IPS-18c (cell line): ENCODE results near the gene PPP2R5B.
"Not testable (repeated sequence)": the region's sequence is repeated elsewhere in the genome, so short reads cannot be mapped to it uniquely, and the experiment has no call there.

Experiments
- H3K4me3 ChIP-seq: 2 replicates; pipeline ENCODE4 v1.7.0; 2013; ENCODE audit warnings: low read depth, mild to moderate bottlenecking, low read length, moderate library complexity; ENCODE audit not compliant: insufficient read depth
- H3K9me3 ChIP-seq: one replicate; pipeline ENCODE4 v1.6.1; 2013; ENCODE audit warnings: mild to moderate bottlenecking, low read length, moderate library complexity; ENCODE audit not compliant: control insufficient read depth, insufficient read depth

PPP2R5B gene

GRCh38 chr11:64983339-64983738 is 58.9 kb downstream of the PPP2R5B start:
- H3K9me3 ChIP-seq, H3K4me3 ChIP-seq: not testable (repeated sequence)
